GM23338 (cell line): Measurements from ENCODE around the gene DFFA. TPM values are rescaled to one million over a fixed set of nuclear protein-coding genes. Genes with fewer than 3 reads are reported as not detected.

ENCODE experiments used
- ATAC-seq: fragments of 200-7000 bp; cut with Tn5 transposase; 3 replicates; pipeline ENCODE4 v1.9.1; 2020
- DNase-seq: peaks from one replicate; pipeline ENCODE4 v3.0.0-alpha.2; 2015; ENCODE audit warnings: low spot score
- H2AFZ ChIP-seq: fragments of 200-600 bp; sonication (generic); 2 replicates; pipeline ENCODE4 v1.8.0; 2016; ENCODE audit warnings: antibody characterized with exemption, mild to moderate bottlenecking, moderate library complexity
- H3F3A ChIP-seq: fragments of 200-600 bp; sonication (generic); replicated peaks from 2 replicates; pipeline ENCODE4 v1.8.0; 2017; ENCODE audit warnings: antibody characterized with exemption, mixed run types, low read depth
- H3K27ac ChIP-seq: fragments of 200-600 bp; sonication (generic); 2 replicates; pipeline ENCODE4 v1.6.1; 2016; ENCODE audit warnings: low read depth
- H3K27me3 ChIP-seq: fragments of 200-600 bp; sonication (generic); 2 replicates; pipeline ENCODE4 v1.8.0; 2016; ENCODE audit warnings: mild to moderate bottlenecking, mixed run types, moderate library complexity; ENCODE audit not compliant: insufficient read depth
- H3K36me3 ChIP-seq: fragments of 200-600 bp; sonication (generic); 2 replicates; pipeline ENCODE4 v1.8.0; 2016; ENCODE audit warnings: mild to moderate bottlenecking; ENCODE audit not compliant: insufficient read depth
- H3K4me1 ChIP-seq: fragments of 200-600 bp; sonication (generic); 2 replicates; pipeline ENCODE4 v1.8.0; 2016; ENCODE audit warnings: mild to moderate bottlenecking, moderate library complexity; ENCODE audit not compliant: insufficient read depth
- H3K4me2 ChIP-seq: fragments of 200-600 bp; sonication (generic); 2 replicates; pipeline ENCODE4 v1.7.1; 2017; ENCODE audit warnings: mixed run types
- H3K4me3 ChIP-seq: fragments of 200-600 bp; sonication (generic); 2 replicates; pipeline ENCODE4 v1.6.1; 2016; ENCODE audit warnings: mixed run types
- H3K79me2 ChIP-seq: fragments of 200-600 bp; sonication (generic); replicated peaks from 2 replicates; pipeline ENCODE4 v1.8.0; 2017; ENCODE audit warnings: mild to moderate bottlenecking; ENCODE audit not compliant: insufficient read depth
- H3K9me2 ChIP-seq: fragments of 200-600 bp; sonication (generic); 2 replicates; pipeline ENCODE4 v1.8.0; 2017; ENCODE audit not compliant: insufficient read depth
- H4K20me1 ChIP-seq: fragments of 200-600 bp; sonication (generic); replicated peaks from 2 replicates; pipeline ENCODE4 v1.8.0; 2017; ENCODE audit warnings: mild to moderate bottlenecking; ENCODE audit not compliant: insufficient read depth
- H3K27ac Mint-ChIP-seq: 2 replicates; pipeline ENCODE4 v1.8.0; 2020; ENCODE audit warnings: inconsistent platforms, mild to moderate bottlenecking, moderate library complexity, mixed read lengths
- H3K27me3 Mint-ChIP-seq: 3 replicates; pipeline ENCODE4 v1.8.0; 2022; ENCODE audit warnings: low read depth, mild to moderate bottlenecking, moderate library complexity, mixed read lengths, inconsistent platforms; ENCODE audit not compliant: insufficient read depth, poor library complexity
- H3K36me3 Mint-ChIP-seq: 3 replicates; pipeline ENCODE4 v1.8.0; 2021; ENCODE audit warnings: low read depth, mild to moderate bottlenecking, inconsistent platforms, moderate library complexity, mixed read lengths
- H3K4me1 Mint-ChIP-seq: 3 replicates; pipeline ENCODE4 v1.8.0; 2020; ENCODE audit warnings: mild to moderate bottlenecking, inconsistent platforms, mixed read lengths
- H3K4me3 Mint-ChIP-seq: 3 replicates; pipeline ENCODE4 v1.8.0; 2021; ENCODE audit warnings: moderate library complexity, mild to moderate bottlenecking, inconsistent platforms, mixed read lengths
- H3K9me3 Mint-ChIP-seq: 3 replicates; pipeline ENCODE4 v1.8.0; 2020; ENCODE audit warnings: moderate library complexity, mild to moderate bottlenecking, inconsistent platforms, mixed read lengths
- CREB1 ChIP-seq: fragments of 250-450 bp; sonication (Bioruptor Pico); IDR thresholded peaks from 2 replicates; pipeline ENCODE4 v1.5.0; 2020; ENCODE audit warnings: low read depth, mild to moderate bottlenecking, moderate library complexity
- ETS1 ChIP-seq: IDR thresholded peaks from 2 replicates; pipeline ENCODE4 v1.6.1; 2016; ENCODE audit warnings: antibody characterized with exemption
- EZH2 ChIP-seq: fragments of 200-600 bp; sonication (generic); IDR thresholded peaks from one replicate; pipeline ENCODE4 v1.8.0; 2017; ENCODE audit warnings: antibody characterized with exemption, mild to moderate bottlenecking, low read depth; ENCODE audit not compliant: unreplicated experiment
- EZH2phosphoT487 ChIP-seq: fragments of 200-600 bp; sonication (generic); IDR thresholded peaks from one replicate; pipeline ENCODE4 v1.8.1; 2018; ENCODE audit warnings: antibody characterized with exemption; ENCODE audit not compliant: unreplicated experiment
- JUNB ChIP-seq: IDR thresholded peaks from one replicate; pipeline ENCODE4 v1.6.1; 2016; ENCODE audit warnings: antibody characterized with exemption; ENCODE audit not compliant: unreplicated experiment
- NANOG ChIP-seq: IDR thresholded peaks from 2 replicates; pipeline ENCODE4 v1.6.1; 2016; ENCODE audit warnings: antibody characterized with exemption, borderline replicate concordance
- POLR2AphosphoS5 ChIP-seq: IDR thresholded peaks from 2 replicates; pipeline ENCODE4 v1.6.1; 2016; ENCODE audit warnings: antibody characterized with exemption, low read depth
- REST ChIP-seq: IDR thresholded peaks from one replicate; pipeline ENCODE4 v1.6.1; 2018; ENCODE audit warnings: antibody characterized with exemption; ENCODE audit not compliant: unreplicated experiment
- STAT1 ChIP-seq: IDR thresholded peaks from one replicate; pipeline ENCODE4 v1.6.1; 2016; ENCODE audit warnings: antibody characterized with exemption; ENCODE audit not compliant: unreplicated experiment
- ZNF114 ChIP-seq: fragments of 250-450 bp; sonication (Bioruptor Pico); IDR thresholded peaks from 2 replicates; pipeline ENCODE4 v1.5.0; 2020; ENCODE audit warnings: mild to moderate bottlenecking, moderate library complexity
- ZNF331 ChIP-seq: fragments of 250-450 bp; sonication (Bioruptor Pico); IDR thresholded peaks from 2 replicates; pipeline ENCODE4 v1.5.0; 2020; ENCODE audit warnings: low read depth, mild to moderate bottlenecking, moderate library complexity
- polyA plus RNA-seq: library from polyadenylated mRNA; unstranded; fragments of >200 nt; fragmentation: Nextera tagmentation; extraction: Ambion mirVana; gene quantifications from 2 replicates; pipeline ENCODE4 v1.2.1, GENCODE V29; 2016
- total RNA-seq: library from RNA; depleted of rRNA; stranded (reverse); fragments of >200 nt; shearing (Covaris generic); gene quantifications from 2 replicates; pipeline ENCODE4 v1.2.3, GENCODE V29; 2014
- TF ChIP-seq, protein P1 (sequence below): fragments of 250-450 bp; sonication (Bioruptor Pico); IDR thresholded peaks from 2 replicates; pipeline ENCODE4 v1.5.0; 2020; ENCODE audit warnings: mild to moderate bottlenecking, moderate library complexity
- TF ChIP-seq, protein P2 (sequence below), 2 experiments: fragments of 200-600 bp in 1 of 2; sonication (generic) in 1 of 2; conservative IDR thresholded peaks; 2 replicates each; pipeline versions ENCODE4 v1.5.1 to v1.6.1; 2016 to 2017; ENCODE audit warnings: antibody characterized with exemption in 2 of 2, low read depth in 2 of 2, mild to moderate bottlenecking in 2 of 2, moderate library complexity in 1 of 2

The DFFA gene
- total and polyA plus RNA-seq, 2 experiments from 2014 or later: 65.2 to 82.0 TPM

- H3K27me3 Mint-ChIP-seq: peaks cover 11% of the 10 kb centered on the region
- no peaks in the 10 kb centered on the region for H3K9me3 Mint-ChIP-seq
- peak within 1 kb of the TSS; percentile 83 for H3K27ac Mint-ChIP-seq
- H3K36me3 ChIP-seq: no peaks in the 10 kb centered on the region
- peaks cover 8% of the 10 kb centered on the region; the same call in 2 of the 3 replicates for H3K36me3 Mint-ChIP-seq
- peaks cover 24% of the 10 kb centered on the region for H4K20me1 ChIP-seq
- DNase-seq (peak; percentile 98), ATAC-seq (peak; percentile 82)
- H3K4me3 Mint-ChIP-seq: peak within 1 kb of the TSS; percentile 94
- H3K4me1 ChIP-seq: peaks cover 20% of the 10 kb centered on the region
- H3K4me2 ChIP-seq: peak within 1 kb of the TSS; percentile 96
- peak within 1 kb of the TSS; percentile 97 for H3K27ac ChIP-seq
- H3K4me1 Mint-ChIP-seq: peaks cover 22% of the 10 kb centered on the region
- peaks cover 68% of the 10 kb centered on the region for H3K79me2 ChIP-seq
- H3K27me3 ChIP-seq: no peaks in the 10 kb centered on the region
- H3K4me3 ChIP-seq: peak within 1 kb of the TSS; percentile 99
- H3K9me2 ChIP-seq: no peaks in the 10 kb centered on the region
- peaks cover 14% of the 10 kb centered on the region for H3F3A ChIP-seq
- TF ChIP-seq STAT1 (no peak), ZNF114 (CRISPR knock-in tag) (no peak), CREB1 (CRISPR knock-in tag) (0 out of 2 replicates have a peak, but pooled peaks have one; percentile 28), REST (no peak), EZH2phosphoT487 (no peak), EZH2 (no peak), ZNF331 (CRISPR knock-in tag) (no peak), POLR2AphosphoS5 (peak; percentile 65), NANOG (no peak), JUNB (no peak), ETS1 (peak; percentile 98)
- TF ChIP-seq, protein P1, sequence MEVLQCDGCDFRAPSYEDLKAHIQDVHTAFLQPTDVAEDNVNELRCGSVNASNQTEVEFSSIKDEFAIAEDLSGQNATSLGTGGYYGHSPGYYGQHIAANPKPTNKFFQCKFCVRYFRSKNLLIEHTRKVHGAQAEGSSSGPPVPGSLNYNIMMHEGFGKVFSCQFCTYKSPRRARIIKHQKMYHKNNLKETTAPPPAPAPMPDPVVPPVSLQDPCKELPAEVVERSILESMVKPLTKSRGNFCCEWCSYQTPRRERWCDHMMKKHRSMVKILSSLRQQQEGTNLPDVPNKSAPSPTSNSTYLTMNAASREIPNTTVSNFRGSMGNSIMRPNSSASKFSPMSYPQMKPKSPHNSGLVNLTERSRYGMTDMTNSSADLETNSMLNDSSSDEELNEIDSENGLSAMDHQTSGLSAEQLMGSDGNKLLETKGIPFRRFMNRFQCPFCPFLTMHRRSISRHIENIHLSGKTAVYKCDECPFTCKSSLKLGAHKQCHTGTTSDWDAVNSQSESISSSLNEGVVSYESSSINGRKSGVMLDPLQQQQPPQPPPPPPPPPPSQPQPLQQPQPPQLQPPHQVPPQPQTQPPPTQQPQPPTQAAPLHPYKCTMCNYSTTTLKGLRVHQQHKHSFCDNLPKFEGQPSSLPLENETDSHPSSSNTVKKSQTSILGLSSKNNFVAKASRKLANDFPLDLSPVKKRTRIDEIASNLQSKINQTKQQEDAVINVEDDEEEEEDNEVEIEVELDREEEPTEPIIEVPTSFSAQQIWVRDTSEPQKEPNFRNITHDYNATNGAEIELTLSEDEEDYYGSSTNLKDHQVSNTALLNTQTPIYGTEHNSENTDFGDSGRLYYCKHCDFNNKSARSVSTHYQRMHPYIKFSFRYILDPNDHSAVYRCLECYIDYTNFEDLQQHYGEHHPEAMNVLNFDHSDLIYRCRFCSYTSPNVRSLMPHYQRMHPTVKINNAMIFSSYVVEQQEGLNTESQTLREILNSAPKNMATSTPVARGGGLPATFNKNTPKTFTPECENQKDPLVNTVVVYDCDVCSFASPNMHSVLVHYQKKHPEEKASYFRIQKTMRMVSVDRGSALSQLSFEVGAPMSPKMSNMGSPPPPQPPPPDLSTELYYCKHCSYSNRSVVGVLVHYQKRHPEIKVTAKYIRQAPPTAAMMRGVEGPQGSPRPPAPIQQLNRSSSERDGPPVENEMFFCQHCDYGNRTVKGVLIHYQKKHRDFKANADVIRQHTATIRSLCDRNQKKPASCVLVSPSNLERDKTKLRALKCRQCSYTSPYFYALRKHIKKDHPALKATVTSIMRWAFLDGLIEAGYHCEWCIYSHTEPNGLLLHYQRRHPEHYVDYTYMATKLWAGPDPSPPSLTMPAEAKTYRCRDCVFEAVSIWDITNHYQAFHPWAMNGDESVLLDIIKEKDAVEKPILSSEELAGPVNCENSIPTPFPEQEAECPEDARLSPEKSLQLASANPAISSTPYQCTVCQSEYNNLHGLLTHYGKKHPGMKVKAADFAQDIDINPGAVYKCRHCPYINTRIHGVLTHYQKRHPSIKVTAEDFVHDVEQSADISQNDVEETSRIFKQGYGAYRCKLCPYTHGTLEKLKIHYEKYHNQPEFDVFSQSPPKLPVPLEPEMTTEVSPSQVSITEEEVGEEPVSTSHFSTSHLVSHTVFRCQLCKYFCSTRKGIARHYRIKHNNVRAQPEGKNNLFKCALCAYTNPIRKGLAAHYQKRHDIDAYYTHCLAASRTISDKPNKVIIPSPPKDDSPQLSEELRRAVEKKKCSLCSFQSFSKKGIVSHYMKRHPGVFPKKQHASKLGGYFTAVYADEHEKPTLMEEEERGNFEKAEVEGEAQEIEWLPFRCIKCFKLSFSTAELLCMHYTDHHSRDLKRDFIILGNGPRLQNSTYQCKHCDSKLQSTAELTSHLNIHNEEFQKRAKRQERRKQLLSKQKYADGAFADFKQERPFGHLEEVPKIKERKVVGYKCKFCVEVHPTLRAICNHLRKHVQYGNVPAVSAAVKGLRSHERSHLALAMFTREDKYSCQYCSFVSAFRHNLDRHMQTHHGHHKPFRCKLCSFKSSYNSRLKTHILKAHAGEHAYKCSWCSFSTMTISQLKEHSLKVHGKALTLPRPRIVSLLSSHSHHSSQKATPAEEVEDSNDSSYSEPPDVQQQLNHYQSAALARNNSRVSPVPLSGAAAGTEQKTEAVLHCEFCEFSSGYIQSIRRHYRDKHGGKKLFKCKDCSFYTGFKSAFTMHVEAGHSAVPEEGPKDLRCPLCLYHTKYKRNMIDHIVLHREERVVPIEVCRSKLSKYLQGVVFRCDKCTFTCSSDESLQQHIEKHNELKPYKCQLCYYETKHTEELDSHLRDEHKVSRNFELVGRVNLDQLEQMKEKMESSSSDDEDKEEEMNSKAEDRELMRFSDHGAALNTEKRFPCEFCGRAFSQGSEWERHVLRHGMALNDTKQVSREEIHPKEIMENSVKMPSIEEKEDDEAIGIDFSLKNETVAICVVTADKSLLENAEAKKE (CRISPR knock-in tag): no peak
- TF ChIP-seq, protein P2, sequence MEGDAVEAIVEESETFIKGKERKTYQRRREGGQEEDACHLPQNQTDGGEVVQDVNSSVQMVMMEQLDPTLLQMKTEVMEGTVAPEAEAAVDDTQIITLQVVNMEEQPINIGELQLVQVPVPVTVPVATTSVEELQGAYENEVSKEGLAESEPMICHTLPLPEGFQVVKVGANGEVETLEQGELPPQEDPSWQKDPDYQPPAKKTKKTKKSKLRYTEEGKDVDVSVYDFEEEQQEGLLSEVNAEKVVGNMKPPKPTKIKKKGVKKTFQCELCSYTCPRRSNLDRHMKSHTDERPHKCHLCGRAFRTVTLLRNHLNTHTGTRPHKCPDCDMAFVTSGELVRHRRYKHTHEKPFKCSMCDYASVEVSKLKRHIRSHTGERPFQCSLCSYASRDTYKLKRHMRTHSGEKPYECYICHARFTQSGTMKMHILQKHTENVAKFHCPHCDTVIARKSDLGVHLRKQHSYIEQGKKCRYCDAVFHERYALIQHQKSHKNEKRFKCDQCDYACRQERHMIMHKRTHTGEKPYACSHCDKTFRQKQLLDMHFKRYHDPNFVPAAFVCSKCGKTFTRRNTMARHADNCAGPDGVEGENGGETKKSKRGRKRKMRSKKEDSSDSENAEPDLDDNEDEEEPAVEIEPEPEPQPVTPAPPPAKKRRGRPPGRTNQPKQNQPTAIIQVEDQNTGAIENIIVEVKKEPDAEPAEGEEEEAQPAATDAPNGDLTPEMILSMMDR (conservative IDR thresholded peaks at IDR 0.05; ENCODE audit: low read depth in 2 of 2): 0 out of 4 replicates have a peak, but pooled peaks of 1 of the 2 experiments have one; percentile 11
- peak within 1 kb of the TSS; percentile 86 for H2AFZ ChIP-seq
Measured at GRCh38 chr1:10474613-10475507, 2.5 kb upstream of the DFFA start, which contains the start of gene PEX14. Gene PEX14, plus strand, starts transcription at chr1:10474950. Its CDS starts 17 bp downstream, at chr1:10474967.
